OCI-LY3 (cell line): ENCODE results near the gene MED8.

ENCODE experiments used
- CTCF ChIP-seq: fragments of 200-600, 300-600 bp; sonication (generic); IDR thresholded peaks from 2 replicates; pipeline ENCODE4 v1.5.1; 2014; ENCODE audit warnings: antibody characterized with exemption, low read length, low read depth
- EZH2phosphoT487 ChIP-seq: fragments of 200-600 bp; shearing (Covaris generic); IDR thresholded peaks from 2 replicates; pipeline ENCODE4 v1.6.1; 2018; ENCODE audit warnings: antibody characterized with exemption, mixed run types, low read depth

GRCh38 chr1:43350976-43351375 lies 38.6 kb downstream of the MED8 start:
- TF ChIP-seq CTCF (no peak), EZH2phosphoT487 (no peak)
